ENCODE results near the gene HERC4.

The HERC4 gene

GRCh38 chr10:67965456-67965855 lies 109.6 kb downstream of the HERC4 start:
- no peak for DNase-seq (ENCODE audit: low spot score)

- no peak for DNase-seq (ENCODE audit: low spot score)
Measured at GRCh38 chr10:67959839-67960476, 115.1 kb downstream of the HERC4 start.

- no peak for DNase-seq (ENCODE audit: low spot score)
Measured at GRCh38 chr10:67955614-67956013, 119.5 kb downstream of the HERC4 start.

- no peak for DNase-seq (ENCODE audit: low spot score)
Measured at GRCh38 chr10:67943917-67944316, 131.2 kb downstream of the HERC4 start.

GRCh38 chr10:67936416-67936815 lies 138.7 kb downstream of the HERC4 start:
- DNase-seq (ENCODE audit: low spot score), result no peak

GRCh38 chr10:67935223-67935622 lies 139.9 kb downstream of the HERC4 start:
- no peak for DNase-seq (ENCODE audit: low spot score)

GRCh38 chr10:67934336-67934735 lies 140.7 kb downstream of the HERC4 start:
- DNase-seq (ENCODE audit: low spot score), result no peak

GRCh38 chr10:67933199-67933598 lies 141.9 kb downstream of the HERC4 start:
- DNase-seq (ENCODE audit: low spot score), result no peak

- DNase-seq (ENCODE audit: low spot score), result no peak
Measured at GRCh38 chr10:67926951-67927350, 148.1 kb downstream of the HERC4 start.

- DNase-seq (ENCODE audit: low spot score), result no peak
Measured at GRCh38 chr10:67925449-67926005, 149.6 kb downstream of the HERC4 start.

- DNase-seq (ENCODE audit: low spot score), result no peak
Measured at GRCh38 chr10:67924136-67924535, 150.9 kb downstream of the HERC4 start.

- no peak for DNase-seq (ENCODE audit: low spot score)
Measured at GRCh38 chr10:67923551-67923950, 151.5 kb downstream of the HERC4 start.

GRCh38 chr10:67921065-67921464 lies 154.0 kb downstream of the HERC4 start:
- no peak for DNase-seq (ENCODE audit: low spot score)

- no peak for DNase-seq (ENCODE audit: low spot score)
Measured at GRCh38 chr10:67917679-67918078, 157.4 kb downstream of the HERC4 start.

- DNase-seq (ENCODE audit: low spot score), result no peak
Measured at GRCh38 chr10:67917169-67917568, 157.9 kb downstream of the HERC4 start.

- no peak for DNase-seq (ENCODE audit: low spot score)
Measured at GRCh38 chr10:67914777-67915340, 160.2 kb downstream of the HERC4 start.

GRCh38 chr10:67912331-67912946 lies 162.6 kb downstream of the HERC4 start:
- no peak for DNase-seq (ENCODE audit: low spot score)

GRCh38 chr10:67903581-67903980 lies 171.5 kb downstream of the HERC4 start:
- no peak for DNase-seq (ENCODE audit: low spot score)

- no peak for DNase-seq (ENCODE audit: low spot score)
Measured at GRCh38 chr10:67893637-67894036, 181.4 kb downstream of the HERC4 start.

- DNase-seq (ENCODE audit: low spot score), result peak; percentile 56
Measured at GRCh38 chr10:67884842-67885670, 190.0 kb downstream of the HERC4 start.

- peak; percentile 76 for DNase-seq (ENCODE audit: low spot score)
Measured at GRCh38 chr10:67884313-67884841, 190.7 kb downstream of the HERC4 start, which contains the start of gene SIRT1. Gene SIRT1 (plus strand): TSS chr10:67884656. CDS start chr10:67884722, 66 bp downstream.

- DNase-seq (ENCODE audit: low spot score), result no peak
Measured at GRCh38 chr10:67883710-67884312, 191.3 kb downstream of the HERC4 start.

Data from HuH-7.5 (cell line).